ENCODE data around the gene IKZF1. TPM values are rescaled to one million over a fixed set of nuclear protein-coding genes. Genes with fewer than 3 reads are reported as not detected.

Gene IKZF1
- total and polyA plus RNA-seq, 2 of the 4 experiments (the other 2 are of a cell fraction): not detected

- Histone ChIP-seq H2BK15ac (ENCODE audit: low read depth, low read length) (no peak overlapping the region), H3K4ac (ENCODE audit: low read depth, low read length) (no peak overlapping the region), H2BK120ac (ENCODE audit: low read depth, low read length) (no peak overlapping the region), H3K27ac (ENCODE audit: insufficient read depth, low read length) (no peak overlapping the region), H3K9ac (ENCODE audit: low read depth, low read length) (no peak overlapping the region), H3K23ac (ENCODE audit: low read depth, low read length) (no peak overlapping the region), H3K18ac (ENCODE audit: low read depth, low read length) (no peak overlapping the region), H3K4me2 (ENCODE audit: low read depth, low read length) (no peak overlapping the region), H3K9me3 (ENCODE audit: control insufficient read depth, insufficient read depth, low read length) (no peaks in the 10 kb centered on the region), H3K36me3 (ENCODE audit: control insufficient read depth, insufficient read depth, low read length) (no peaks in the 10 kb centered on the region), H3K14ac (replicated peaks; ENCODE audit: low read depth, low read length) (no peak overlapping the region), H2BK5ac (ENCODE audit: low read depth, low read length, poor library complexity, severe bottlenecking) (no peak overlapping the region), H2AK9ac (replicated peaks; ENCODE audit: low read depth, low read length, poor library complexity) (no peak overlapping the region), H2AK5ac (ENCODE audit: low read depth, low read length) (no peak overlapping the region), H4K91ac (ENCODE audit: insufficient read depth, low read depth, low read length) (no peak overlapping the region), H4K20me1 (ENCODE audit: insufficient read depth, low read length) (no peaks in the 10 kb centered on the region), H2AFZ (replicated peaks; ENCODE audit: low read length, poor library complexity) (no peak overlapping the region), H3K56ac (ENCODE audit: extremely low read depth, insufficient read depth, low read length) (no peak overlapping the region), H3K9me1 (ENCODE audit: insufficient read depth, low read length) (no peaks in the 10 kb centered on the region), H3K27me3 (ENCODE audit: control insufficient read depth, insufficient read depth, low read length) (no peaks in the 10 kb centered on the region; the same call in 1 of the 2 replicates), H4K8ac (ENCODE audit: low read depth in 2 of 2, low read length in 2 of 2) (no peak overlapping the region), H2BK20ac (ENCODE audit: low read depth, low read length) (no peak overlapping the region), H3K79me1 (ENCODE audit: low read depth in 1 of 2, low read length in 2 of 2) (no peaks in the 10 kb centered on the region), H3K4me1 (ENCODE audit: control insufficient read depth, insufficient read depth, low read length) (no peaks in the 10 kb centered on the region), H3K4me3 (ENCODE audit: insufficient read depth, low read depth, low read length) (no peak overlapping the region), H4K5ac (ENCODE audit: low read depth, low read length) (no peak overlapping the region)
- ChIA-PET CTCF (no interaction called here), POLR2A (ENCODE audit: unreplicated experiment) (no interaction called here)
- in situ Hi-C loops (cut with MboI; ENCODE audit: low sequenced_read_pairs) (no loop called here), intact Hi-C loops (cut with micrococcal nuclease) (no loop called here), dilution Hi-C loops (cut with HindIII; ENCODE audit: low sequenced_read_pairs, unreplicated experiment) (no loop called here)
- no peak for ATAC-seq (ENCODE audit: low read depth)
- no peak for DNase-seq
- TF ChIP-seq RAD21 (IDR thresholded peaks at IDR 0.05; ENCODE audit: low read length): no peak
- TF ChIP-seq MAZ (IDR thresholded peaks at IDR 0.05; ENCODE audit: borderline replicate concordance, low read depth, low read length): no peak
- no peak for TF ChIP-seq ELK1 (IDR thresholded peaks at IDR 0.05; ENCODE audit: borderline replicate concordance, low read depth, low read length)
- no peak for TF ChIP-seq POLR2A (IDR thresholded peaks at IDR 0.05; ENCODE audit: low read depth, low read length)
- no peak for TF ChIP-seq RFX5 (IDR thresholded peaks at IDR 0.05; ENCODE audit: low read depth, low read length)
- no peak for TF ChIP-seq CHD1 (IDR thresholded peaks at IDR 0.05; ENCODE audit: low read depth, low read length)
- no TSS peak for BruUV-seq (replicated peaks)
- no CpG with 5 or more reads among the region's 1 CpG for WGBS, 2 experiments (ENCODE audit: extremely low coverage in 2 of 2, insufficient read length in 1 of 2)
These were observed 75.0 kb downstream of the IKZF1 start for GRCh38 chr7:50379539-50379938.
